IPS DF 6.9 (cell line): ENCODE measurements around the gene TMEM151B.

Source experiments
- DNase-seq: peaks from one replicate; pipeline ENCODE4 v3.0.0-alpha.2; 2013; ENCODE audit warnings: low read depth, low spot score
- H3K27ac ChIP-seq: one replicate; pipeline ENCODE4 v1.5.1; 2013; ENCODE audit warnings: low read length, control low read depth
- H3K27me3 ChIP-seq: 2 replicates; pipeline ENCODE4 v1.6.1; 2013; ENCODE audit warnings: mild to moderate bottlenecking, low read length; ENCODE audit not compliant: control insufficient read depth, insufficient read depth
- H3K36me3 ChIP-seq: 2 replicates; pipeline ENCODE4 v1.6.1; 2013; ENCODE audit warnings: low read length; ENCODE audit not compliant: control insufficient read depth, insufficient read depth
- H3K4me1 ChIP-seq: 2 replicates; pipeline ENCODE4 v1.6.1; 2013; ENCODE audit warnings: low read length; ENCODE audit not compliant: control insufficient read depth, insufficient read depth
- H3K4me3 ChIP-seq: 2 replicates; pipeline ENCODE4 v1.5.1; 2013; ENCODE audit warnings: mild to moderate bottlenecking, low read length
- H3K9me3 ChIP-seq: 2 replicates; pipeline ENCODE4 v1.6.1; 2013; ENCODE audit warnings: low read length, inconsistent platforms; ENCODE audit not compliant: control insufficient read depth, insufficient read depth
- WGBS: extraction: QIAGEN DNeasy Blood & Tissue Kit; methylation state at CpG from one replicate; pipeline ENCODE4 v1.1.7; 2013; ENCODE audit warnings: mixed read lengths, missing lambda C conversion rate; ENCODE audit not compliant: insufficient read length, insufficient coverage; 5-methylcytosine and 5-hydroxymethylcytosine counted together

The TMEM151B gene

GRCh38 chr6:44285552-44286284 is 15.5 kb downstream of the TMEM151B start:
- no CpG with 5 or more reads among the region's 25 CpGs for WGBS

DNA sequence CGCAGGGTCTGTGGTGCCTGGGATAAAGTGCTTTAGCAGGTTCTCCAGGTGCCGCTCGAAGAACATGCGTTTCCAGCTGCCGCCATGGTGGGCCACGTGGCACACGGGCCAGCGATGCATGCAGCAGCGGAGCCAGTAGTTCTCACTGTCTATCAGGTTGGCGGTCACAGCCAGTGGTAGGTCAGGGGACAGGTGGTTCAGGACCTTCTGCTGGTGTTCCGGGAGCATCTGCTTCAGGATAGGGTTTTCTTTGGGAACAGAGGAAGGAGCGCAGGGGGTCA is 16.0 kb downstream of the TMEM151B start:
- no peaks in the 10 kb centered on the region for H3K36me3 ChIP-seq
- H3K27ac ChIP-seq: no peak overlapping the region
- H3K4me3 ChIP-seq: no peak overlapping the region
- no peaks in the 10 kb centered on the region for H3K9me3 ChIP-seq
- no CpG with 5 or more reads among the region's 12 CpGs for WGBS
- 0 out of 2 replicates have a peak, but pooled peaks cover 2% of the 10 kb centered on the region for H3K27me3 ChIP-seq
- H3K4me1 ChIP-seq: peaks cover 1% of the 10 kb centered on the region; the same call in 1 of the 2 replicates
- DNase-seq: no peak

More at GRCh38 chr6:44285552-44286284, 15.5 kb downstream of the TMEM151B start:
- no peaks in the 10 kb centered on the region for H3K36me3 ChIP-seq
- H3K4me1 ChIP-seq: peaks cover 1% of the 10 kb centered on the region; the same call in 1 of the 2 replicates
- no peak overlapping the region for H3K27ac ChIP-seq
- H3K9me3 ChIP-seq: no peaks in the 10 kb centered on the region
- no peak overlapping the region for H3K4me3 ChIP-seq
- no peak for DNase-seq
- H3K27me3 ChIP-seq: 0 out of 2 replicates have a peak, but pooled peaks cover 2% of the 10 kb centered on the region

DNA sequence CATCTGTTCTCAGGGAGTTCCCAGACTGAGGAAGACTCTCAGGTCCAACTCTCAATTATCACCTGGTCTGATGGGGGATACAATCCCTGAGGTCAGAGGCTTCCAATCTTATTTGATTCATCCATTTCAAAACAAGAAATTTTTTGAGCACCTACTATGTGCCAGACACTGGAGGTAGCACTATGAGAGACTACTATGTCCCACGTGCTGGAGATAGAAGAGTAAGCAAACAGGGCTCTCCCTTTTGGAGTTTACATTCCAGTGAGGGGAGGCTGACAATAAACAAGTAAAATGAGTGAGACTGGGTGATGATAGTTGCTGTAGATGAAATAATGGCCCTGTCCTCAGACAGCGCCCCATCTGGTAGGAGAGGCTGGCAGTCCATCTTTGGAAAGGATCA is 16.5 kb downstream of the TMEM151B start:
- WGBS: no CpG with 5 or more reads among the region's 2 CpGs
- H3K27me3 ChIP-seq: 0 out of 2 replicates have a peak, but pooled peaks cover 2% of the 10 kb centered on the region
- H3K4me1 ChIP-seq: peaks cover 1% of the 10 kb centered on the region; the same call in 1 of the 2 replicates
- H3K36me3 ChIP-seq: no peaks in the 10 kb centered on the region
- no peak overlapping the region for H3K4me3 ChIP-seq
- no peaks in the 10 kb centered on the region for H3K9me3 ChIP-seq
- H3K27ac ChIP-seq: no peak overlapping the region
- DNase-seq: no peak

GRCh38 chr6:44289726-44290260 is 19.5 kb downstream of the TMEM151B start:
- Histone ChIP-seq H3K4me3 (no peak overlapping the region), H3K27me3 (no peaks in the 10 kb centered on the region), H3K4me1 (peaks cover 1% of the 10 kb centered on the region; the same call in 1 of the 2 replicates), H3K27ac (no peak overlapping the region), H3K9me3 (no peaks in the 10 kb centered on the region), H3K36me3 (no peaks in the 10 kb centered on the region)
- DNase-seq: no peak
- WGBS: no CpG with 5 or more reads among the region's 7 CpGs

GRCh38 chr6:44291841-44292240 is 21.6 kb downstream of the TMEM151B start:
- Histone ChIP-seq H3K9me3 (no peaks in the 10 kb centered on the region), H3K36me3 (no peaks in the 10 kb centered on the region), H3K27ac (no peak overlapping the region), H3K27me3 (peaks cover 4% of the 10 kb centered on the region; the same call in 1 of the 2 replicates), H3K4me1 (peaks cover 2% of the 10 kb centered on the region), H3K4me3 (no peak overlapping the region)
- no CpG with 5 or more reads among the region's 4 CpGs for WGBS
- DNase-seq: no peak

- H3K36me3 ChIP-seq: no peaks in the 10 kb centered on the region
- no peak for DNase-seq
- no peaks in the 10 kb centered on the region for H3K9me3 ChIP-seq
- peaks cover 4% of the 10 kb centered on the region; the same call in 1 of the 2 replicates for H3K27me3 ChIP-seq
- H3K27ac ChIP-seq: no peak overlapping the region
- H3K4me3 ChIP-seq: no peak overlapping the region
- no CpG with 5 or more reads among the region's 4 CpGs for WGBS
- H3K4me1 ChIP-seq: peaks cover 2% of the 10 kb centered on the region
Observed at GRCh38 chr6:44292661-44293365, 22.6 kb downstream of the TMEM151B start.

GRCh38 chr6:44294832-44295791 is 24.9 kb downstream of the TMEM151B start:
- Histone ChIP-seq H3K27ac (no peak overlapping the region), H3K4me1 (peaks cover 2% of the 10 kb centered on the region), H3K4me3 (no peak overlapping the region), H3K9me3 (no peaks in the 10 kb centered on the region), H3K36me3 (no peaks in the 10 kb centered on the region), H3K27me3 (peaks cover 4% of the 10 kb centered on the region; the same call in 1 of the 2 replicates)
- no peak for DNase-seq
- no CpG with 5 or more reads among the region's 7 CpGs for WGBS

DNA sequence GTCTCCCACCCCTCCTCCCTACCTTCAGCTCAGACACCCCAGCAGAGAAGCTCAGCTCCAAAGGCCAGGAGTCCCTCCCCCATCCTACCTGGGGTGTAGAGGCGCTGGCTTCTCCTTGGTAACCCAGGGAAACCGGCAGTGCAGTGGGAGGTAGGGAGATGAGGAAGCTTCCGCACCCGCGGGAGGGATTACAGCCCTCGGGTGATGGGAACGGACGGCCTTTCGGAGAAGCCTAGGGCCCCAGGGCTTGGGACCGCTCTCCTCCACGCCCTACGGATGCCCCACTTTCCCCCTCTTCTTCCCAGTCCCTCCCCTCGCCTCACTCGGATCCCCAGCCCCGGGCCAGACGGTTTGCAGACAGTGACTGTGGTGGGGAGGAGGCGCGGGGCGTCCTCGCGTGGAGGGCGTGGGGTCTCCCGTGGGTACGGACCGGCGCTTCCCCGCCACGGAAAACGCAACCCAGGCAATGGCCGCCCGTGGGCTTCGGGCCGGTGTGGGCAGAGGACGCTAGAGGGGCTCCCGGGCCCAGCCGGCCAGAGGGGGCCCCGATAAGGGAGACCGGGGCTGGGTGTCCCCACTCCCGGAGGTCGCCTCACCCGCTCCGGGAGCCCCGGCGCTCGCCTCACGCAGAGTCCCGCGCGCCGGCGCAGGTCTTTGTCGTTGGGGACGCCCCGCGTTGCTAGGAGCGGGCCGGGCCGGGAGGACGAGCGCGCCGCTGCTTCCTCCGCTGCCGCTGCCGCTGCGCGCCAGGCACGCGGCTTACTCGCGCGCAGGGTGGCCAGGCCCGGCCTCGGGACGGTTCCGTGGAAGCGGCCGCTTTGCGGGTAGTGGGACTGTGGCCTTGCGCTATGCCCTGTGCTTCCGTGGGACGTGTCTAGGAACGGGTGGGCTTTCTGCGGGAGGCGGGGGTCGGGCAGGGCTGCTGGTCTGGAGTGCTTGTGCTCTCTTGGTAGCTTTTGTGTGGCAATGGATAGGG is 27.1 kb downstream of the TMEM151B start:
- no peak for DNase-seq
- Histone ChIP-seq H3K36me3 (peaks cover 15% of the 10 kb centered on the region), H3K4me1 (peaks cover 2% of the 10 kb centered on the region), H3K4me3 (peak overlapping the region; percentile 80), H3K27ac (no peak overlapping the region), H3K9me3 (no peaks in the 10 kb centered on the region), H3K27me3 (peaks cover 4% of the 10 kb centered on the region; the same call in 1 of the 2 replicates)
- no CpG with 5 or more reads among the region's 86 CpGs for WGBS

GRCh38 chr6:44298055-44298803 is 28.0 kb downstream of the TMEM151B start:
- H3K27ac ChIP-seq: no peak overlapping the region
- WGBS: no CpG with 5 or more reads among the region's 20 CpGs
- H3K27me3 ChIP-seq: peaks cover 4% of the 10 kb centered on the region; the same call in 1 of the 2 replicates
- no peak overlapping the region; the same call in 1 of the 2 replicates for H3K4me3 ChIP-seq
- no peaks in the 10 kb centered on the region for H3K9me3 ChIP-seq
- H3K36me3 ChIP-seq: peaks cover 23% of the 10 kb centered on the region
- peaks cover 2% of the 10 kb centered on the region for H3K4me1 ChIP-seq
- no peak for DNase-seq
